CD4-positive, alpha-beta T cell (primary cell): ENCODE data around the gene ICOS. TPM values are rescaled to one million over a fixed set of nuclear protein-coding genes. Genes with fewer than 3 reads are reported as not detected.

ENCODE experiments used
- ATAC-seq: fragments of 200-7000 bp; cut with Tn5 transposase; one replicate; pipeline ENCODE4 v1.10.0; 2022; ENCODE audit warnings: mild to moderate bottlenecking; ENCODE audit not compliant: poor library complexity
- CTCF ChIA-PET: fragments of 350-600 bp; sonication (Branson Sonifier 250); formaldehyde crosslinking; loops from one replicate; lab custom pipeline; 2021; ENCODE audit warnings: antibody characterized with exemption, inconsistent platforms; lab: Charles Lee
- POLR2A ChIA-PET: fragments of 350-600 bp; sonication (Branson Sonifier 250); formaldehyde crosslinking; loops from one replicate; lab custom pipeline; 2021; ENCODE audit warnings: antibody characterized with exemption, inconsistent platforms; lab: Charles Lee
- DNase-seq, 14 experiments: peaks; one replicate each; pipeline ENCODE4 v3.0.0-alpha.2; 2013 to 2020; ENCODE audit warnings: mixed read lengths in 2 of 14
- H3K27ac ChIP-seq, 2 donors: one replicate each; pipeline versions ENCODE4 v1.5.1 to v1.7.0; 2013; ENCODE audit warnings: low read length in 2 of 2, low read depth in 1 of 2, mild to moderate bottlenecking in 1 of 2
- H3K27me3 ChIP-seq, 2 experiments: 1 replicate in 1 of 2; 2 replicates in 1 of 2; pipeline versions ENCODE4 v1.6.1 to v1.7.0; 2013; ENCODE audit warnings: low read length in 2 of 2, control low read depth in 1 of 2, mild to moderate bottlenecking in 1 of 2, moderate library complexity in 1 of 2; ENCODE audit not compliant: insufficient read depth in 2 of 2, control insufficient read depth in 1 of 2
- H3K36me3 ChIP-seq: one replicate; pipeline ENCODE4 v1.6.1; 2013; ENCODE audit warnings: low read length, control low read depth; ENCODE audit not compliant: insufficient read depth
- H3K4me1 ChIP-seq: one replicate; pipeline ENCODE4 v1.6.1; 2013; ENCODE audit warnings: low read length, control low read depth; ENCODE audit not compliant: insufficient read depth
- H3K4me3 ChIP-seq: one replicate; pipeline ENCODE4 v1.5.1; 2013; ENCODE audit warnings: mild to moderate bottlenecking, low read length, moderate library complexity
- H3K9me3 ChIP-seq, 2 experiments: 1 replicate in 1 of 2; 2 replicates in 1 of 2; pipeline versions ENCODE4 v1.6.1 to v1.7.0; 2013; ENCODE audit warnings: low read length in 2 of 2, mild to moderate bottlenecking in 2 of 2, control low read depth in 1 of 2, moderate library complexity in 1 of 2; ENCODE audit not compliant: control insufficient read depth in 1 of 2, insufficient read depth in 1 of 2
- H3K27ac Mint-ChIP-seq: one replicate; pipeline ENCODE4 v1.8.0; 2020; ENCODE audit warnings: mixed read lengths
- H3K27me3 Mint-ChIP-seq: one replicate; pipeline ENCODE4 v1.8.0; 2021; ENCODE audit warnings: mixed read lengths
- H3K36me3 Mint-ChIP-seq: one replicate; pipeline ENCODE4 v1.8.0; 2021; ENCODE audit warnings: low read depth, mixed read lengths
- H3K4me1 Mint-ChIP-seq: one replicate; pipeline ENCODE4 v1.8.0; 2021; ENCODE audit warnings: low read depth, mixed read lengths
- H3K4me3 Mint-ChIP-seq: one replicate; pipeline ENCODE4 v1.8.0; 2020; ENCODE audit warnings: mild to moderate bottlenecking, mixed read lengths
- H3K9me3 Mint-ChIP-seq: one replicate; pipeline ENCODE4 v1.8.0; 2020; ENCODE audit warnings: mixed read lengths
- intact Hi-C, 2 experiments: fragments of 100-400 bp; cut with DNase I in 1 of 2; cut with micrococcal nuclease in 1 of 2; formaldehyde crosslinking; loops; one replicate each; pipeline versions ENCODE4 v1.15.1 to v1.9.0; 2023 to 2025; cut with DNase I, micrococcal nuclease
- total RNA-seq, 174 experiments: library from RNA in 2 of 174; stranded (reverse) in 2 of 174; gene quantifications; one replicate each; pipeline ENCODE4 v1.2.3 and lab custom pipeline; 2021 to 2026
- TF ChIP-seq, protein P1 (sequence below): fragments of 200-600 bp; IDR thresholded peaks from one replicate; pipeline ENCODE4 v1.8.0; 2022; ENCODE audit warnings: antibody characterized with exemption, mild to moderate bottlenecking

The ICOS gene
- total RNA-seq, 2 experiments from 2014 or later, result 93.3 to 98.1 TPM

DNA sequence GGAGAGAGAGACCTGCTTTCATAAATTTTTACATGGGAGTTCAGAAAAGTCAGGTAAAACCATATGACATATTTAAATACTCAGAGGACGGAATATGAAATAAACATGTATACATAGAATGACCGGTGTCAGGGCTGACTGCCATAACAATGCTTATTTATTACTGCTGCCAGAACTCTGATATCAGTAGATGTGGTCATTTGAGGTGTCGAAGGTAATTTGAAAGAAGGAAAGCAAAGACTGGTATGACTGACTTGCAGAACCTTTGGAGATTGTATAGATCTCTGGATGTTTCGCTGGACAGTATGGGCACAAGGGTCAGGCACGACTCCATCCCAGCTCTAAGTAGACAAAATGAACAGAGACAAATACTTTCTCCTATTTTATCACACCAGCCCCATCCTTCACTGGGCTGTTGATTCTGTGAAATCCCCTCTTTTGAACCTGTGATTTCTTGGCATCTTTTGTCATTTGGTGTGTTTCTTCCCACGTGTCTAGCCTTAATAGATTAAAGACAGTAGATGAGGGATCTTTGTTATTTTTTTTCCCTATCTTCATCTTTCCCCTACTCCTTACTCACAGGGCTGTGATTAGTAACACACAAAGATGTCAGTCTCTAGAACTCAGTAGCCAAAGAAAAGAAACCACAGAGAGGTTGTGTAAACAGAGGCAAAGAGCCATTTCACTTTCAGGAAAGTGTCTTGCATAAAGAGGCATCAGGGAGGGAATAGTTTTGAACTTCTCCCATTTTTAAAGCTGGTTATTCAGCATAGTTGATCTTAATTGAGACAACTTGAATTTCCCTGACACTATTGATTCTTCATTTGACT lies 61.6 kb downstream of the ICOS start:
- no peak for ATAC-seq
- TF ChIP-seq, protein P1, sequence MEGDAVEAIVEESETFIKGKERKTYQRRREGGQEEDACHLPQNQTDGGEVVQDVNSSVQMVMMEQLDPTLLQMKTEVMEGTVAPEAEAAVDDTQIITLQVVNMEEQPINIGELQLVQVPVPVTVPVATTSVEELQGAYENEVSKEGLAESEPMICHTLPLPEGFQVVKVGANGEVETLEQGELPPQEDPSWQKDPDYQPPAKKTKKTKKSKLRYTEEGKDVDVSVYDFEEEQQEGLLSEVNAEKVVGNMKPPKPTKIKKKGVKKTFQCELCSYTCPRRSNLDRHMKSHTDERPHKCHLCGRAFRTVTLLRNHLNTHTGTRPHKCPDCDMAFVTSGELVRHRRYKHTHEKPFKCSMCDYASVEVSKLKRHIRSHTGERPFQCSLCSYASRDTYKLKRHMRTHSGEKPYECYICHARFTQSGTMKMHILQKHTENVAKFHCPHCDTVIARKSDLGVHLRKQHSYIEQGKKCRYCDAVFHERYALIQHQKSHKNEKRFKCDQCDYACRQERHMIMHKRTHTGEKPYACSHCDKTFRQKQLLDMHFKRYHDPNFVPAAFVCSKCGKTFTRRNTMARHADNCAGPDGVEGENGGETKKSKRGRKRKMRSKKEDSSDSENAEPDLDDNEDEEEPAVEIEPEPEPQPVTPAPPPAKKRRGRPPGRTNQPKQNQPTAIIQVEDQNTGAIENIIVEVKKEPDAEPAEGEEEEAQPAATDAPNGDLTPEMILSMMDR, result no peak
- ChIA-PET CTCF (no interaction called here), POLR2A (interaction anchor here (2.8 kb wide), 1 partner anchor 25 kb away, joined by 11 read pairs; no protein-coding TSS in a partner anchor)
- H3K27me3 Mint-ChIP-seq, result no peaks in the 10 kb centered on the region
- Histone ChIP-seq H3K27ac (no peak overlapping the region), H3K4me1 (peaks cover 39% of the 10 kb centered on the region), H3K27me3 (no peaks in the 10 kb centered on the region), H3K9me3 (no peaks in the 10 kb centered on the region), H3K36me3 (no peaks in the 10 kb centered on the region), H3K4me3 (no peak overlapping the region)
- no peaks in the 10 kb centered on the region for H3K36me3 Mint-ChIP-seq
- peak overlapping the region; percentile 86 for H3K27ac Mint-ChIP-seq
- no peaks in the 10 kb centered on the region for H3K9me3 Mint-ChIP-seq
- intact Hi-C loops, result loop anchor here in 1 of 2 experiments (5.0 kb wide), 1 partner anchor 46 kb away; no protein-coding TSS in a partner anchor
- H3K4me1 Mint-ChIP-seq, result peaks cover 77% of the 10 kb centered on the region
- peak overlapping the region; percentile 42 for H3K4me3 Mint-ChIP-seq
- peak in 3 of 14 experiments; percentile 19 to 54 (median 44) for DNase-seq

DNA sequence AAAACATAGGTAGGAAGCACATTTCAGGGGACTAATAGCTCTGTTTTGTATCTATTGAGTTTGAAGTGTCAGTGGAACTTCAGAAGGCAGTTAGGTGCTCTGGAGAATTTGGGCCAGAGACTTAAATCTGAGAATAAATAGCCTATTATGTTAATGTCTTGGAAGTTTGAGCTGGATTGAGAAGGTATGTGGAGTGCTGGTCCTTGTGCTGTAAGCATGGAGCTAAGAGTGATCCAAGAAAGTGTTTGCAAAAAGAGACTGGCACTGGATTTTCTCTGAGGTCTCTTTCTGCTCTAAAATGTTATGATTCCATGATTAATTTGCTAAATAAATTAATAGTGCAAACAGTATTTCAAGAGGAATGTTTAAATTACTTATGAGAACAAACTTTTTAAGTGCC lies 63.3 kb downstream of the ICOS start:
- TF ChIP-seq, protein P1, result no peak
- Histone ChIP-seq H3K27ac (no peak overlapping the region), H3K9me3 (no peaks in the 10 kb centered on the region), H3K27me3 (no peaks in the 10 kb centered on the region), H3K4me3 (no peak overlapping the region), H3K4me1 (peaks cover 36% of the 10 kb centered on the region), H3K36me3 (no peaks in the 10 kb centered on the region)
- DNase-seq, result no peak
- intact Hi-C loops, result loop anchor here in 1 of 2 experiments (5.0 kb wide), 2 partner anchors 48 to 63 kb away; partner anchors contain the start of gene ICOS
- ATAC-seq, result no peak
- H3K27me3 Mint-ChIP-seq, result no peaks in the 10 kb centered on the region
- ChIA-PET POLR2A (interaction anchor here (0.6 to 2.8 kb wide), 10 partner anchors 11 to 929 kb away, joined by 3 to 11 read pairs (median 3); no protein-coding TSS in a partner anchor), CTCF (interaction anchor here (0.8 to 1.0 kb wide), 2 partner anchors 13 to 16 kb away, joined by 3 to 5 read pairs; no protein-coding TSS in a partner anchor)
- H3K36me3 Mint-ChIP-seq, result no peaks in the 10 kb centered on the region
- no peak overlapping the region for H3K4me3 Mint-ChIP-seq
- peak overlapping the region; percentile 86 for H3K27ac Mint-ChIP-seq
- peaks cover 89% of the 10 kb centered on the region for H3K4me1 Mint-ChIP-seq
- no peaks in the 10 kb centered on the region for H3K9me3 Mint-ChIP-seq

DNA sequence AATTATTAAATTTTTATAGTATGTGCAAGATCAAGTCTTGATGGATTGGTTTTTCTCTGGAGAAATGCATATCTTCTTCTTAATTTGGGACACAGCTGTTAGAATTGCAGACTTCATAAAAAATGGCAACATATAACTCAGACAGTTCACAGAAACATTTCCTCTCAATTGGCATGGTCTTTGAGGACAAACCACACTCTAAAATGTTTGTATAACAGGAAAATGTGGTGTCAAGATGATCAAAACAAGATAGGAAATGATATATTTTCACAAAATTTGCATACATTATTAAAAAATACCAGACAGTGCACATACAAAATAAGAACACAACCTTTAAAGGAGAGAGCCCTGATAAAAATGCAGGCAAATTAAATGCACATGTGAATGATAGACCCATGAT lies 63.9 kb downstream of the ICOS start:
- Mint-ChIP-seq H3K4me1 (peaks cover 92% of the 10 kb centered on the region), H3K27ac (peak overlapping the region; percentile 86), H3K9me3 (no peaks in the 10 kb centered on the region), H3K27me3 (no peaks in the 10 kb centered on the region), H3K4me3 (peak overlapping the region; percentile 60), H3K36me3 (no peaks in the 10 kb centered on the region)
- H3K27me3 ChIP-seq, result no peaks in the 10 kb centered on the region
- H3K27ac ChIP-seq, result no peak overlapping the region
- intact Hi-C loops, result loop anchor here in 1 of 2 experiments (5.0 kb wide), 1 partner anchor 63 kb away; the partner anchor contains the start of gene ICOS
- ChIA-PET POLR2A (interaction anchor here (0.6 to 2.8 kb wide), 11 partner anchors 13 to 928 kb away, joined by 3 to 11 read pairs (median 3); no protein-coding TSS in a partner anchor), CTCF (interaction anchor here (0.8 kb wide), 1 partner anchor 15 kb away, joined by 3 read pairs; no protein-coding TSS in a partner anchor)
- ATAC-seq (peak; percentile 72), DNase-seq (peak in 3 of 14 experiments; percentile 42 to 55 (median 54))
- TF ChIP-seq, protein P1, result no peak
- no peaks in the 10 kb centered on the region for H3K36me3 ChIP-seq
- no peaks in the 10 kb centered on the region for H3K9me3 ChIP-seq
- H3K4me1 ChIP-seq, result peaks cover 38% of the 10 kb centered on the region
- H3K4me3 ChIP-seq, result no peak overlapping the region
